Fibroblast of lung (primary cell): Measurements from ENCODE around the gene UST. TPM values are rescaled to one million over a fixed set of nuclear protein-coding genes. Genes with fewer than 3 reads are reported as not detected.

Experiments
- DNase-seq, 2 donors: peaks; one replicate each; pipeline versions ENCODE4 v3.0.0 to v3.0.0-alpha.2; 2010; ENCODE audit warnings: low read depth in 2 of 2
- H2AFZ ChIP-seq: 2 replicates; pipeline ENCODE4 v1.5.1; 2012; ENCODE audit warnings: low read length, control low read depth, inconsistent platforms
- H3K27ac ChIP-seq: 2 replicates; pipeline ENCODE4 v1.5.1; 2011; ENCODE audit warnings: low read length, control low read depth; ENCODE audit not compliant: insufficient read depth
- H3K27me3 ChIP-seq: 2 replicates; pipeline ENCODE4 v1.5.1; 2011; ENCODE audit warnings: mild to moderate bottlenecking, low read length; ENCODE audit not compliant: control insufficient read depth, insufficient read depth
- H3K36me3 ChIP-seq: 2 replicates; pipeline ENCODE4 v1.5.1; 2011; ENCODE audit warnings: low read length; ENCODE audit not compliant: control insufficient read depth, insufficient read depth
- H3K4me1 ChIP-seq: 2 replicates; pipeline ENCODE4 v1.5.1; 2011; ENCODE audit warnings: low read length; ENCODE audit not compliant: control insufficient read depth, insufficient read depth; ENCODE audit errors: extremely low read depth
- H3K4me2 ChIP-seq: 2 replicates; pipeline ENCODE4 v1.5.1; 2011; ENCODE audit warnings: low read length, control low read depth; ENCODE audit not compliant: insufficient read depth; ENCODE audit errors: extremely low read depth
- H3K4me3 ChIP-seq, 4 experiments: fragments of 200-600 bp in 1 of 4; sonication (generic) in 1 of 4; replicated peaks in 1 of 4; 2 replicates each; pipeline ENCODE4 v1.5.1; 2011 to 2016; ENCODE audit warnings: low read length in 4 of 4, low read depth in 3 of 4, mild to moderate bottlenecking in 3 of 4, control low read depth in 2 of 4, inconsistent platforms in 1 of 4, mixed read lengths in 1 of 4; ENCODE audit not compliant: insufficient read depth in 1 of 4; ENCODE audit errors: control extremely low read depth in 1 of 4
- H3K79me2 ChIP-seq: 2 replicates; pipeline ENCODE4 v1.5.1; 2012; ENCODE audit warnings: mild to moderate bottlenecking, low read length, inconsistent platforms; ENCODE audit not compliant: control insufficient read depth, insufficient read depth
- H3K9ac ChIP-seq: 2 replicates; pipeline ENCODE4 v1.5.1; 2011; ENCODE audit warnings: mild to moderate bottlenecking, low read length, control low read depth; ENCODE audit not compliant: insufficient read depth
- H3K9me3 ChIP-seq: 2 replicates; pipeline ENCODE4 v1.5.1; 2012; ENCODE audit warnings: low read depth, low read length; ENCODE audit not compliant: control insufficient read depth, insufficient read depth
- H4K20me1 ChIP-seq: 2 replicates; pipeline ENCODE4 v1.5.1; 2011; ENCODE audit warnings: low read length; ENCODE audit not compliant: control insufficient read depth, insufficient read depth; ENCODE audit errors: extremely low read depth
- CTCF ChIP-seq, 2 donors: IDR thresholded peaks in 1 of 2; conservative IDR thresholded peaks in 1 of 2; 1 replicate in 1 of 2; 2 replicates in 1 of 2; pipeline ENCODE4 v1.5.1; 2011 to 2012; ENCODE audit warnings: low read length in 2 of 2, control low read depth in 1 of 2, inconsistent platforms in 1 of 2, low read depth in 1 of 2, mild to moderate bottlenecking in 1 of 2
- EZH2 ChIP-seq: IDR thresholded peaks from 2 replicates; pipeline ENCODE4 v1.5.1; 2012; ENCODE audit warnings: low read length, control low read depth, mild to moderate bottlenecking; ENCODE audit errors: missing control alignments
- polyA plus RNA-seq, 2 donors: library from polyadenylated mRNA; depleted of rRNA in 1 of 2; stranded (reverse) in 1 of 2; unstranded in 1 of 2; fragments of >200 nt; gene quantifications; 2 replicates each; pipeline ENCODE4 v1.2.1, GENCODE V29; 2011 to 2012; ENCODE audit warnings: missing spikeins in 1 of 2
- total RNA-seq: library from RNA; depleted of rRNA; stranded (reverse); fragments of >200 nt; gene quantifications from 2 replicates; pipeline ENCODE4 v1.2.1, GENCODE V29; 2014

The UST gene
- total and polyA plus RNA-seq, 2 donors (not counting 1 experiment from before 2014, with no cell fraction given), result 6.8 to 19.5 TPM

- Histone ChIP-seq H3K4me1 (no peaks in the 10 kb centered on the region), H3K79me2 (no peaks in the 10 kb centered on the region), H3K9me3 (no peaks in the 10 kb centered on the region), H3K4me3 (no peak overlapping the region), H3K9ac (no peak overlapping the region), H2AFZ (no peak overlapping the region), H3K27ac (no peak overlapping the region), H4K20me1 (no peaks in the 10 kb centered on the region), H3K4me2 (no peak overlapping the region), H3K27me3 (no peaks in the 10 kb centered on the region), H3K36me3 (no peaks in the 10 kb centered on the region)
- no peak for TF ChIP-seq CTCF (conservative IDR thresholded peaks at IDR 0.05 in 1 of 2, IDR thresholded peaks at IDR 0.05 in 1 of 2; ENCODE audit: low read depth in 1 of 2, low read length in 2 of 2)
- no peak for TF ChIP-seq EZH2
- DNase-seq, result no peak
Measured at GRCh38 chr6:149107520-149107919, 360.7 kb downstream of the UST start.

- Histone ChIP-seq H3K4me1 (no peaks in the 10 kb centered on the region), H3K9ac (no peak overlapping the region), H3K79me2 (no peaks in the 10 kb centered on the region), H3K27me3 (no peaks in the 10 kb centered on the region), H3K27ac (no peak overlapping the region), H4K20me1 (no peaks in the 10 kb centered on the region), H2AFZ (no peak overlapping the region), H3K4me2 (no peak overlapping the region), H3K36me3 (no peaks in the 10 kb centered on the region), H3K4me3 (no peak overlapping the region), H3K9me3 (no peaks in the 10 kb centered on the region)
- TF ChIP-seq EZH2 (no peak), CTCF (conservative IDR thresholded peaks at IDR 0.05 in 1 of 2, IDR thresholded peaks at IDR 0.05 in 1 of 2; ENCODE audit: low read depth in 1 of 2, low read length in 2 of 2) (no peak)
- no peak for DNase-seq
Measured at GRCh38 chr6:149108038-149108748, 361.4 kb downstream of the UST start.

- Histone ChIP-seq H3K27me3 (no peaks in the 10 kb centered on the region), H3K9ac (no peak overlapping the region), H3K4me3 (no peak overlapping the region), H3K9me3 (no peaks in the 10 kb centered on the region), H3K27ac (no peak overlapping the region), H3K4me2 (no peak overlapping the region), H4K20me1 (no peaks in the 10 kb centered on the region), H3K36me3 (no peaks in the 10 kb centered on the region), H3K79me2 (no peaks in the 10 kb centered on the region), H3K4me1 (no peaks in the 10 kb centered on the region), H2AFZ (no peak overlapping the region)
- no peak for TF ChIP-seq CTCF (conservative IDR thresholded peaks at IDR 0.05 in 1 of 2, IDR thresholded peaks at IDR 0.05 in 1 of 2; ENCODE audit: low read depth in 1 of 2, low read length in 2 of 2)
- TF ChIP-seq EZH2, result no peak
- no peak for DNase-seq
Measured at GRCh38 chr6:149108749-149109100, 361.9 kb downstream of the UST start.
